HepG2 (cell line): Measurements from ENCODE around the gene C16orf90. TPM values are rescaled to one million over a fixed set of nuclear protein-coding genes. Genes with fewer than 3 reads are reported as not detected.
A peak's percentile ranks its signal among the peaks of the same experiment; 100 is the strongest.

Source experiments
- ATAC-seq: fragments of 200-7000 bp; cut with Tn5 transposase; 3 replicates; pipeline ENCODE4 v1.9.1; 2020; ENCODE audit warnings: mild to moderate bottlenecking, moderate library complexity
- BruUV-seq: library from RNA; stranded (reverse); fragments of 400-500 nt; replicated peaks from 2 replicates; lab custom pipeline; 2021; lab: Mats Ljungman, UMichigan
- CTCF ChIA-PET: fragments of 300-600 bp; formaldehyde crosslinking; extraction: SDS; loops from one replicate; lab custom pipeline; 2021; ENCODE audit warnings: low total read pairs, inconsistent platforms, low intra/inter-chr PET ratio; lab: Yijun Ruan, JAX
- POLR2A ChIA-PET: fragments of 350-600 bp; sonication (Branson Sonifier 250); formaldehyde crosslinking; loops from one replicate; lab custom pipeline; 2020; ENCODE audit warnings: antibody characterized with exemption, inconsistent platforms; lab: Yijun Ruan, JAX
- DNase-seq: peaks from one replicate; pipeline ENCODE4 v3.0.0-alpha.2; 2015; ENCODE audit warnings: low spot score
- FAIRE-seq: peaks from 3 replicates; lab custom pipeline; 2011; peaks lifted over from hg19 to GRCh38; lab: Jason Lieb, UNC
- H2AFZ ChIP-seq: one replicate; pipeline ENCODE4 v1.6.1; 2011; ENCODE audit warnings: low read length, inconsistent platforms
- H3K27ac ChIP-seq: fragments of 300-600 bp; 3 replicates; pipeline ENCODE4 v1.8.0; 2011; ENCODE audit warnings: mixed run types, mild to moderate bottlenecking, mixed read lengths, low read length, inconsistent platforms; ENCODE audit not compliant: insufficient read depth; ENCODE audit errors: extremely low read length
- H3K27me3 ChIP-seq, 2 experiments: fragments of 200-600 bp in 1 of 2; 2 replicates in 1 of 2; 3 replicates in 1 of 2; pipeline versions ENCODE4 v1.6.0 to v1.8.0; 2011; ENCODE audit warnings: low read length in 2 of 2, mild to moderate bottlenecking in 2 of 2, moderate library complexity in 2 of 2, inconsistent platforms in 1 of 2; ENCODE audit not compliant: insufficient read depth in 2 of 2, control insufficient read depth in 1 of 2
- H3K36me3 ChIP-seq, 2 experiments: fragments of 200-600 bp in 1 of 2; replicated peaks in 1 of 2; 2 replicates in 1 of 2; 3 replicates in 1 of 2; pipeline versions ENCODE4 v1.5.1 to v1.8.0; 2011; ENCODE audit warnings: low read length in 2 of 2, inconsistent platforms in 1 of 2; ENCODE audit not compliant: insufficient read depth in 2 of 2, control insufficient read depth in 1 of 2
- H3K4me1 ChIP-seq: 2 replicates; pipeline ENCODE4 v1.5.1; 2012; ENCODE audit warnings: low read length, inconsistent platforms; ENCODE audit not compliant: insufficient read depth
- H3K4me2 ChIP-seq: 2 replicates; pipeline ENCODE4 v1.6.0; 2011; ENCODE audit warnings: low read depth, low read length, inconsistent platforms
- H3K4me3 ChIP-seq, 3 experiments: fragments of 200-600 bp in 1 of 3; sonication (generic), shearing (Covaris generic) in 1 of 3; replicated peaks in 1 of 3; 2 replicates each; pipeline ENCODE4 v1.5.1; 2011 to 2016; ENCODE audit warnings: low read length in 3 of 3, inconsistent platforms in 2 of 3, low read depth in 2 of 3, mild to moderate bottlenecking in 2 of 3, control low read depth in 1 of 3, mixed read lengths in 1 of 3; ENCODE audit not compliant: insufficient read depth in 1 of 3
- H3K79me2 ChIP-seq: one replicate; pipeline ENCODE4 v1.6.1; 2011; ENCODE audit warnings: low read length, inconsistent platforms; ENCODE audit not compliant: insufficient read depth
- H3K9ac ChIP-seq: 2 replicates; pipeline ENCODE4 v1.6.0; 2011; ENCODE audit warnings: mild to moderate bottlenecking, low read depth, low read length, inconsistent platforms; ENCODE audit not compliant: insufficient read depth
- H3K9me3 ChIP-seq: 2 replicates; pipeline ENCODE4 v1.5.1; 2012; ENCODE audit warnings: mild to moderate bottlenecking, low read length
- H4K20me1 ChIP-seq: 2 replicates; pipeline ENCODE4 v1.6.0; 2011; ENCODE audit warnings: inconsistent platforms, mild to moderate bottlenecking, low read length, moderate library complexity; ENCODE audit not compliant: insufficient read depth
- GABPB1 ChIP-seq: IDR thresholded peaks from 2 replicates; pipeline ENCODE4 v1.6.1; 2016; ENCODE audit warnings: mild to moderate bottlenecking, missing genetic modification reagents, moderate library complexity, missing compliant biosample characterization
- GPN1 ChIP-seq: sonication (generic); formaldehyde crosslinking; IDR thresholded peaks from 2 replicates; pipeline ENCODE4 v1.5.1; 2020; ENCODE audit warnings: missing genetic modification reagents, borderline replicate concordance
- HHEX ChIP-seq: IDR thresholded peaks from 2 replicates; pipeline ENCODE4 v1.6.1; 2016; ENCODE audit warnings: control low read depth
- ISX ChIP-seq: sonication (generic); formaldehyde crosslinking; conservative IDR thresholded peaks from 2 replicates; pipeline ENCODE4 v1.5.0; 2020; ENCODE audit warnings: missing genetic modification reagents
- RAD21 ChIP-seq: fragments of 450-650 bp; formaldehyde crosslinking; IDR thresholded peaks from 2 replicates; pipeline ENCODE4 v1.5.0; 2020; ENCODE audit warnings: mild to moderate bottlenecking
- RBM39 ChIP-seq: fragments of 200-400 bp; formaldehyde crosslinking; IDR thresholded peaks from one replicate; pipeline ENCODE4 v1.6.1; 2018; ENCODE audit warnings: antibody characterized with exemption, mild to moderate bottlenecking, low read depth, low read length; ENCODE audit not compliant: poor library complexity, severe bottlenecking
- REPIN1 ChIP-seq: sonication (generic); formaldehyde crosslinking; IDR thresholded peaks from 2 replicates; pipeline ENCODE4 v1.8.0; 2022; ENCODE audit warnings: missing genetic modification reagents, low read depth, mild to moderate bottlenecking, borderline replicate concordance
- SALL2 ChIP-seq: sonication (generic); formaldehyde crosslinking; IDR thresholded peaks from 2 replicates; pipeline ENCODE4 v1.8.1; 2023; ENCODE audit warnings: mild to moderate bottlenecking, missing genetic modification reagents, inconsistent platforms
- SAP130 ChIP-seq: IDR thresholded peaks from 2 replicates; pipeline ENCODE4 v1.6.1; 2016; ENCODE audit warnings: low read depth
- SIX1 ChIP-seq: sonication (generic); formaldehyde crosslinking; IDR thresholded peaks from 2 replicates; pipeline ENCODE4 v1.4.0; 2020; ENCODE audit warnings: missing genetic modification reagents, borderline replicate concordance
- THAP11 ChIP-seq: IDR thresholded peaks from 2 replicates; pipeline ENCODE4 v1.6.1; 2016; ENCODE audit warnings: missing biosample characterization, missing genetic modification reagents
- U2AF2 ChIP-seq: fragments of 200-400 bp; formaldehyde crosslinking; IDR thresholded peaks from 2 replicates; pipeline ENCODE4 v1.6.1; 2017; ENCODE audit warnings: low read depth, mild to moderate bottlenecking, low read length
- ZNF12 ChIP-seq: sonication (generic); formaldehyde crosslinking; IDR thresholded peaks from 2 replicates; pipeline ENCODE4 v1.5.0; 2020; ENCODE audit warnings: missing genetic modification reagents
- ZNF451 ChIP-seq: sonication (generic); formaldehyde crosslinking; IDR thresholded peaks from 2 replicates; pipeline ENCODE4 v1.5.0; 2020; ENCODE audit warnings: mild to moderate bottlenecking, missing genetic modification reagents
- ZNF75D ChIP-seq: sonication (generic); formaldehyde crosslinking; IDR thresholded peaks from 2 replicates; pipeline ENCODE4 v1.8.1; 2023; ENCODE audit warnings: missing genetic modification reagents, mild to moderate bottlenecking, borderline replicate concordance
- WGBS: methylation state at CpG from one replicate; pipeline ENCODE4 v1.1.6; 2017; ENCODE audit warnings: low lambda C conversion rate; 5-methylcytosine and 5-hydroxymethylcytosine counted together
- in situ Hi-C: cut with HindIII; loops from 2 replicates; pipeline ENCODE4 v1.10.0; 2017; ENCODE audit warnings: low pct_unique_long_range_greater_than_20kb; ENCODE audit not compliant: extremely low pct_ligation_motif_present
- intact Hi-C: fragments of 100-400 bp; cut with micrococcal nuclease; formaldehyde crosslinking; loops from one replicate; pipeline ENCODE4 v1.10.0; 2022; ENCODE audit not compliant: unreplicated experiment
- polyA plus RNA-seq, 8 experiments: library from polyadenylated mRNA; depleted of rRNA in 3 of 8; stranded (reverse) in 7 of 8; unstranded in 1 of 8; fragments of >200 nt; fragmentation: Illumina TruSeq in 4 of 8; extraction: Trizol in 4 of 8; gene quantifications; 2 replicates each; pipeline versions ENCODE4 v1.2.1 to v1.2.3, GENCODE V29; 2011 to 2016; ENCODE audit warnings: low read depth in 4 of 8, missing spikeins in 1 of 8, mixed read lengths in 1 of 8; ENCODE audit not compliant: insufficient read depth in 1 of 8
- total RNA-seq, 5 experiments: library from RNA; depleted of rRNA; stranded (reverse); fragments of >200 nt; fragmentation: Illumina TruSeq; extraction: Trizol; gene quantifications; 2 replicates each; pipeline ENCODE4 v1.2.3, GENCODE V29; 2016; ENCODE audit warnings: low read depth in 1 of 5
- TF ChIP-seq, protein P1 (sequence below): sonication (generic); formaldehyde crosslinking; IDR thresholded peaks from 2 replicates; pipeline ENCODE4 v1.4.0; 2020; ENCODE audit warnings: missing genetic modification reagents

The C16orf90 gene
- total and polyA plus RNA-seq, 2 of the 13 experiments (the other 11 are each of a cell fraction or from before 2014, with no cell fraction given): not detected

DNA sequence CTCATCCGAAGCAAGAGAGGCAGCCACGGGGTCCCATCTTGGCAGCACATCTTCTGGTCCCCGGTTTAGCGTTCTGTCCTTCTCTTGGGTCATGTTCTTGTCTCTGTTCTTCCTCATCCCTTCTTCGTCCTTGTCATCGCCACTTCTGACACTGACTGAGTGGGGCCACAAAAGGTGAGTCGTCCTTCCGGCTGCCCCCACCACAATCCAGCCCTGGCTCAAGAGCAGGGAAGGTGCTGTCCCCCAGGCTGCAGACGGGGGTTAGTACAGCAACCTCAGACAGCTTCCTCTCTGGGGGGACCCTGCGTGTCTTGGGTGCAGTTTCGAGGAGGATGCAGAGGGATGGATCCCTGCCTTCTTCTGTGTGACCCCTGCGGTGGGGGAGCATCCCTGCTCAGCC lies 30.0 kb downstream of the C16orf90 start:
- 97% methylated on average over 12 of the region's 12 CpGs for WGBS
- TF ChIP-seq HHEX: no peak
- no peak for TF ChIP-seq GPN1 (CRISPR knock-in tag)
- no peak for TF ChIP-seq U2AF2
- TF ChIP-seq GABPB1 (CRISPR knock-in tag): no peak
- BruUV-seq: no TSS peak
- DNase-seq (no peak), FAIRE-seq (no peak), ATAC-seq (no peak)
- Histone ChIP-seq H3K4me1 (peaks cover 51% of the 10 kb centered on the region), H4K20me1 (peaks cover 90% of the 10 kb centered on the region), H2AFZ (no peak overlapping the region), H3K36me3 (peaks cover 8 to 36% of the 10 kb centered on the region in 2 experiments), H3K27ac (no peak overlapping the region), H3K9ac (no peak overlapping the region), H3K9me3 (no peaks in the 10 kb centered on the region), H3K79me2 (peaks cover 96% of the 10 kb centered on the region), H3K4me3 (no peak overlapping the region), H3K27me3 (no peaks in the 10 kb centered on the region), H3K4me2 (no peak overlapping the region)
- intact Hi-C loops: no loop called here
- ChIA-PET POLR2A (no interaction called here), CTCF (no interaction called here)
- in situ Hi-C loops: no loop called here

DNA sequence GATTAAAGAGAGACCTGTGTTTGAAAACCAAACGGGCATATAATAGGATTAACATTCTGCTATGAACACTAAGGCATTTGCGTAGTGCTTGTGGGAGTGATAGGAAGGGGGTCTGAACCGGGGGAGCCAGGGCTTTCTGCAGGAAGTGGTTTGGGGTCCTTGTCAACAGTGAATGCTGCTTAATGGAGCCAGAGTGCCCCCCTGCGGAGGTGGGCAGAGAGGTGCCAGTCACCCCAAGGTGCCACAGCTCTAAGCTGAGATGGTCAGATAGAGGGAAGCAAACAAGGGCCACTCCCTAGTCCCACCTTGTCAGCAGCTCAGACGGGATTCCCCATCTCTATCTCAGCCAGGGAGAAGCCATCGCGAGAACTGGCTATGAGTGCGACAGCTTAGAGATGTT lies 34.1 kb downstream of the C16orf90 start:
- Histone ChIP-seq H3K36me3 (peaks cover 4 to 10% of the 10 kb centered on the region in 2 experiments; a peak in 4 of 5 replicates), H3K79me2 (peaks cover 76% of the 10 kb centered on the region), H3K27me3 (no peaks in the 10 kb centered on the region; a peak in 1 of 5 replicates), H3K4me2 (peak overlapping the region; percentile 91; the same call in 1 of the 2 replicates), H3K9me3 (no peaks in the 10 kb centered on the region), H3K4me1 (peaks cover 58% of the 10 kb centered on the region), H2AFZ (no peak overlapping the region), H3K27ac (no peak overlapping the region), H4K20me1 (peaks cover 61% of the 10 kb centered on the region), H3K9ac (no peak overlapping the region)
- no TSS peak for BruUV-seq
- WGBS: 85% methylated on average over 8 of the region's 8 CpGs
- intact Hi-C loops: no loop called here
- DNase-seq (no peak), ATAC-seq (no peak)
- CTCF ChIA-PET: no interaction called here
- TF ChIP-seq ZNF75D (CRISPR knock-in tag) (no peak), ZNF12 (CRISPR knock-in tag) (no peak), ISX (CRISPR knock-in tag) (no peak), RAD21 (CRISPR knock-in tag) (no peak), SAP130 (no peak), SALL2 (CRISPR knock-in tag) (no peak), ZNF451 (CRISPR knock-in tag) (no peak), RBM39 (no peak), SIX1 (CRISPR knock-in tag) (no peak), REPIN1 (no peak), THAP11 (CRISPR knock-in tag) (no peak)
- TF ChIP-seq, protein P1, sequence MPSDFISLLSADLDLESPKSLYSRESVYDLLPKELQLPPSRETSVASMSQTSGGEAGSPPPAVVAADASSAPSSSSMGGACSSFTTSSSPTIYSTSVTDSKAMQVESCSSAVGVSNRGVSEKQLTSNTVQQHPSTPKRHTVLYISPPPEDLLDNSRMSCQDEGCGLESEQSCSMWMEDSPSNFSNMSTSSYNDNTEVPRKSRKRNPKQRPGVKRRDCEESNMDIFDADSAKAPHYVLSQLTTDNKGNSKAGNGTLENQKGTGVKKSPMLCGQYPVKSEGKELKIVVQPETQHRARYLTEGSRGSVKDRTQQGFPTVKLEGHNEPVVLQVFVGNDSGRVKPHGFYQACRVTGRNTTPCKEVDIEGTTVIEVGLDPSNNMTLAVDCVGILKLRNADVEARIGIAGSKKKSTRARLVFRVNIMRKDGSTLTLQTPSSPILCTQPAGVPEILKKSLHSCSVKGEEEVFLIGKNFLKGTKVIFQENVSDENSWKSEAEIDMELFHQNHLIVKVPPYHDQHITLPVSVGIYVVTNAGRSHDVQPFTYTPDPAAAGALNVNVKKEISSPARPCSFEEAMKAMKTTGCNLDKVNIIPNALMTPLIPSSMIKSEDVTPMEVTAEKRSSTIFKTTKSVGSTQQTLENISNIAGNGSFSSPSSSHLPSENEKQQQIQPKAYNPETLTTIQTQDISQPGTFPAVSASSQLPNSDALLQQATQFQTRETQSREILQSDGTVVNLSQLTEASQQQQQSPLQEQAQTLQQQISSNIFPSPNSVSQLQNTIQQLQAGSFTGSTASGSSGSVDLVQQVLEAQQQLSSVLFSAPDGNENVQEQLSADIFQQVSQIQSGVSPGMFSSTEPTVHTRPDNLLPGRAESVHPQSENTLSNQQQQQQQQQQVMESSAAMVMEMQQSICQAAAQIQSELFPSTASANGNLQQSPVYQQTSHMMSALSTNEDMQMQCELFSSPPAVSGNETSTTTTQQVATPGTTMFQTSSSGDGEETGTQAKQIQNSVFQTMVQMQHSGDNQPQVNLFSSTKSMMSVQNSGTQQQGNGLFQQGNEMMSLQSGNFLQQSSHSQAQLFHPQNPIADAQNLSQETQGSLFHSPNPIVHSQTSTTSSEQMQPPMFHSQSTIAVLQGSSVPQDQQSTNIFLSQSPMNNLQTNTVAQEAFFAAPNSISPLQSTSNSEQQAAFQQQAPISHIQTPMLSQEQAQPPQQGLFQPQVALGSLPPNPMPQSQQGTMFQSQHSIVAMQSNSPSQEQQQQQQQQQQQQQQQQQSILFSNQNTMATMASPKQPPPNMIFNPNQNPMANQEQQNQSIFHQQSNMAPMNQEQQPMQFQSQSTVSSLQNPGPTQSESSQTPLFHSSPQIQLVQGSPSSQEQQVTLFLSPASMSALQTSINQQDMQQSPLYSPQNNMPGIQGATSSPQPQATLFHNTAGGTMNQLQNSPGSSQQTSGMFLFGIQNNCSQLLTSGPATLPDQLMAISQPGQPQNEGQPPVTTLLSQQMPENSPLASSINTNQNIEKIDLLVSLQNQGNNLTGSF: no peak
- TF ChIP-seq, all 625 proteins: peak for 0
- in situ Hi-C loops: no loop called here
- POLR2A ChIA-PET: no interaction called here
- no peak for FAIRE-seq
- no peak overlapping the region for H3K4me3 ChIP-seq
